ENCODE results near the gene VAX1.
"Not testable (repeated sequence)": the region's sequence is repeated elsewhere in the genome, so short reads cannot be mapped to it uniquely, and the experiment has no call there.

VAX1 gene, protein sequence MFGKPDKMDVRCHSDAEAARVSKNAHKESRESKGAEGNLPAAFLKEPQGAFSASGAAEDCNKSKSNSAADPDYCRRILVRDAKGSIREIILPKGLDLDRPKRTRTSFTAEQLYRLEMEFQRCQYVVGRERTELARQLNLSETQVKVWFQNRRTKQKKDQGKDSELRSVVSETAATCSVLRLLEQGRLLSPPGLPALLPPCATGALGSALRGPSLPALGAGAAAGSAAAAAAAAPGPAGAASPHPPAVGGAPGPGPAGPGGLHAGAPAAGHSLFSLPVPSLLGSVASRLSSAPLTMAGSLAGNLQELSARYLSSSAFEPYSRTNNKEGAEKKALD

GRCh38 chr10:117137911-117138642 is at the start of gene VAX1:
TSS of gene VAX1 (minus strand) at chr10:117138270. CDS start at chr10:117138056, 214 bp downstream.
- DNase-seq = no peak

DNA sequence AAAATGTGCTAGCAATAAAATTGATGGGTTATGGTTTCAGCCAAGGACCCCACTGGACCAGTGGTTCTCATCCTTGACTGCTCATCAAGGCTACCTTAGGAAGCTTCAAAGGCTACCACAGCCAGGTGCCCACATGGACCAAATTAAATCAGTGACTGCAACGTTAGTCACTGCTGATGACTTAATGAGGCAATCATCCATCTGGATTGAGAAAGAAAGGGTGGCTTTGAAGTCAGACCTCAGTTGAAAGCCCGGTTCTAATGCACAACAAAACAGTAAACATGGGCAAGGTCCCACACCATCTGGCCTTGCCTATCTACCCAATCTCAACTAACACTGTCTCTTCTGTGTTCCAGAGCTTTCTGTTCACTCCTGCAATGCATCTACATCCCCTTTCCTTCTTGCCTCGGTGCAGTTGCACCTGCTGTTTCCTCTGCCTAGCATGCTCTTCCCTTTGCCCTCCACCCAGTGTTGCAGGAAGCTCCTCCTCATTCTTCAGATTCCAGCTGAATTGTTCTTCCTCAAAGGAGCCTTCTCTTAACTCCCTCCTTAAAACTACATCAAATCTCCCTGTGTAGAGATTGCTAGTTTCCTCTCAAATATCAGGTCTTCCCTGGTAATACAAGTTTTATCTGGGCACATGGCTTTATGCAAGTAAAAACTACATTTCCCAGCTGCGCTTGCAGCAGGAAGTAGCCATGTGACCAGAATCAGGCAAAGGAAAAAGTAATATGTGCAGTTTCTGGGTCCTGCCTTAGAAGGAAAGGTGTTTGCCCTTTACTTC is 49.0 kb upstream of the VAX1 start:
- DNase-seq = no peak

GRCh38 chr10:117185817-117186216 is 47.7 kb upstream of the VAX1 start:
- DNase-seq = not testable (repeated sequence)

- DNase-seq = no peak
Measured at GRCh38 chr10:117184821-117185220, 46.8 kb upstream of the VAX1 start.

DNA sequence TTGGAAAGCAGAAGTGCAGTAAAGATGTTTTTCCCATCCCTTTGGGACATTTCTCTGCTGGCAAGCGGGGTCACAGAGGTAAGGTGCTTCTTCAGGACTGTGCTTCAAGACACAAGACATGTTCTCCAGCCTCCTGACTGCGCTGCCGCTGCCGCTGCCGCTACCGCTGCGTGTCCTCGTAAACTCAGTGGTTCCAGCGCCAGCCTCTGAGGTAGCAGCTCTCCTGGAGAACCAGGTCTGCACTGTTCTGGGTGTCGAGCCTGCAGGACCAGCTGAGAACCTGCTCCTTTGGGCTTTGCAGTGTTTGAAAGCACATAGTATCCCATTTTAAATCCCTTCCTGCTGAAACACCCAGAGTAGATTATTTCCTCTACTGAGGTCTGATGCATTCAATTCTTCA is 46.2 kb upstream of the VAX1 start:
- DNase-seq = no peak

GRCh38 chr10:117178190-117178589 is 40.1 kb upstream of the VAX1 start:
- no peak for DNase-seq

DNA sequence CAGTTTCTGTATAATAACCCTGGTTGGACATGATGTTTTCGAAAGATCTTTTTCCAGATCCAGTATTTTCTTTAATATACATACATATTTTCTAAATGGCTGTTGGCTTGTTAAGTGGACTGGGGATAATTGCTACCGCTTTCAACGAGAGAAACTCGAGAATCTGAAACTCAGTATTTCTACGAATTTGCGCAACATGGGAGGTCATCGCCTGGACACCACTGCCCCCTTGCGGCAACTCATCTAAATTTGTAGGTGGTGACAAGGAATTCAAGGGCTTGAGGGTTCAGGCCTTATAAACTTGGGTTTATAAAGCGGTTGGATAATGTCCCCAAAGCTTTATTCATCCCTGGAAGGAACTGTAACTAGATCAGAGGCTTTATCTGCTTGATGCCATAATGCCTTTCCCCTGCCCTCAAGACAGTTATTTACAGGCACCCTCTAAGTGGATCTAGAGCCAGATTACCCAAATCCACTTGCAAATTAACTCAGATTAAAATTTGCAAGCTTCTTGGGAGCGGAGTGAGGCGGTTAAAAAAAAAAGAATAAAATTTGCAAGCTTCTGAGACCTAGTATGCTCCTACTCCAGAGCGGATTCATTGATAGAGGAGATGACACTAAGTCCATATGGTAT is 37.9 kb upstream of the VAX1 start:
- DNase-seq = peak; percentile 64

- peak; percentile 36 for DNase-seq
Measured at GRCh38 chr10:117175215-117175900, 37.3 kb upstream of the VAX1 start.

- DNase-seq = peak; percentile 78
Measured at GRCh38 chr10:117174439-117175214, 36.6 kb upstream of the VAX1 start.

DNA sequence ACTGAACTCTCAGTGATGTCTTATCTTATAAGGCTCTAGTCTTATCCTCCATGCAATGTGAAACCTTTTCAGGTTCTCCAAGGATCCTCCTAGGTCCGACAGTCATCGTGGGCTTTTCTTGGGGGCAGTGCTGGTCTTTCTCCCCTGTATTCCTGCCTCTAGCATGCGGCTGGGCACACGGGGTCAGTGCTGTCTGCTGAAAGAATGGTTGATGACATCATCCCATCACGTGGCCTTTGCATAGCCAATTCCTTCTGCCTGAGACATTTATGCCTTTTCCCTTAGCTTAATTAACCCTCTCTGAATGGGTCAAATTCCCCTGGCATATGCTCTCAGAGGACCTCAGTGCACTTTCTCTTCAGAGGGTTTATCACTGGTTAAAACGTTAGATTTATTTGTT is 32.2 kb upstream of the VAX1 start:
- no peak for DNase-seq

DNA sequence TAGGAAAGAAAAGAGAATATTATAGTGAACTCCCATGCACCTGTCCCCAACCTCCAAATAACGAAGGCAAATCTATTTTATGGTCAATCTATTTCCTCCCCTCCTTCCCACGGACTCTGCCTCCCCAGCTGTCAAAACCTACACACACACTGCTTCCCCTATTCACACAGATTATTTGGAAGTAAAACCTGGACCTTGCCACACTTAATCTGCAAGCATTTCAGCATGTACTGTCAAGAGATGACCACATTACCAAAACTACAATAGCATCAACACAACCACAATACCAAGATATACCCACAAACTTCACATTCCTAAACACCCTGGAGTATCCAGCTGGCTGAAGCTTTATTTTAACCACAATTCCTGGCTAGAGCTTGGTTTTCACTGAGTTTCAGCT is 31.4 kb upstream of the VAX1 start:
- DNase-seq = no peak

GRCh38 chr10:117168729-117169128 is 30.7 kb upstream of the VAX1 start:
- no peak for DNase-seq

- DNase-seq = peak; percentile 45
Measured at GRCh38 chr10:117167789-117168674, 30.0 kb upstream of the VAX1 start.

GRCh38 chr10:117167346-117167788 is 29.3 kb upstream of the VAX1 start:
- DNase-seq = no peak

DNA sequence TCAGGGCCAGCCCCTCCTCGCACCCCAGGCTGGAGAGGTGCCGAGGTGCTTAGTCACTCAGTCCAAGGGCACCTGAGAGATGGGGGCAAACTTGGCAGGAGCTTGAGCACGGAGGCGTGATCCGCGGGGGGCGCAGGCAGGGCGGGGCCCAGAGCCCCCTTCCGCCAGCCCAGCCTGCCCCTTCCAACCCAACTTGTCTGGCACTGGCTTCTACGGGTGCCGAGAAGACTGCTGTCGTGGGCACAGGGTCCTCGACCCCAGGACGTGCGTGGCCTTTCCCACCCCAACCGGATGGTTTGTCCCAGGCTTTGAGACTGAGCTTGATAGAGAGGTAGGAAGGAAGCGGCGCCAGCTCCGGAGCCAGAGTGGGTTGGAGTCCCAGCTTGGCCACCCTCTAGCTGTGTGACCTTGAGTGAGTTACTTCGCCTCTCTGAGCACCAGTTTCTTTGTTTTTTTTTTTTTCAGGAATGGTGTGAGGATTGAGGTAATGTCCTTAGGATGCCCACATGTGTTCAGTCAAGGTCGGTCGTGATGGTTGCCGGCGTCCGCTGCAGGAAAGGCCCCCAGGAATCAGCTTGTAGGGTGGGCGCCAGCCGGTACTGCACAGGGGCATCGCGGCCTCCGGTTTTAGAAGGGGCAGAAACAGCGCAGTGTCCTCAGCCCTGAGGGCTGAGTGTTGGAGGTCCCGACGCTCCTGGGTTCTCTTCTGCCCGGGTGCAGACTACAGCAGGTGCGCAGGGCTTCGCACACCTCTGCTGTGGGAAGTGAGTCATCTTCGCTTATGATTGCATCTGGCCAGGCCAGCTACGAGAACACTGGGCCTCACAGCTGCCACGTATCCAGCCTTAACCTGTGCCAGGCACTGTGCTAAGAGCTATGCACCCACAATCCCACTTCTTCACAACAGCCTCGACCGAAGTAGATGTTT is 28.6 kb upstream of the VAX1 start:
- DNase-seq = no peak

DNA sequence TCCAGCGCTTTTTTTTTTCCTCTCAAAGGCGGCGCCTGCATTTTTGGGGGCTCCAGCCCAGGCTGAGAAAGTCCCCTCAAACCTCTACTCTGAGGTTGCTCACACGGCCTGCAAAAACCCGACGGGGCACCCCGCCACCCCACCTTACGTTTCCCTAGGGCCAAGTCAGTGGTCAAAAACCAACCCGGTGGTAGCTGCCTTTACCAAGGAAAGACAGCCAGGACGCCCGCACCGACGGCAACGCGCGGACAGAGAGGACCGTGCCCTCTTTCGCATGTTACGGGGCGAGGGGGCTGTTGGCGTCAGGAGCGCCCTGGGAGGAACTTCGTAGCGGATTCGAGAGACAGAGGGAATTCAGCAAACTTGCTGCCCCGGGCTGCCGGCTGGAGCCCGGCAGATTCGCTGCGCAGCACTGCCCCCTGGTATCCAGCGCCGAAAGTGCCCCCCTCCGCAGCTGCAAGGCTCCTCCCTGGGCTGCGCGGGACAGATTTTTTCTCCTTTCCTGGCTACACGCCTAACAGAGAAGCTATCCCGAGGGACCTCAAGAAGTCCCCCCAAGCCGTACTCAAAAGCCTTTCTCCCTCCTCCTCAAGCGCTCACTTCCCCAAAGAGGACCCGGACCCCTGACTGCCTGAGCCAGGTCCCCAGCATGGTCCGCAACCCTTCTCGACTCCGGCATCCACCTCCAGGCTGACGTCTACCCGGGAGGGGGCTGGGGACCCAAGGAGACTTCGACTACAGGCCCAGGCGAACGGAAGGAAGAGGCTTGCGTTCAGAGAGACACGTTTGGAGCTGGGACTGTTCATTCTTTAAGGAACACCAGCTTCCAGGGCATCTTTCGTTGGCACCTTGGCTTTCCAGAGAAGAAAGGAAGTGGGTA is 27.7 kb upstream of the VAX1 start:
- DNase-seq = no peak

DNA sequence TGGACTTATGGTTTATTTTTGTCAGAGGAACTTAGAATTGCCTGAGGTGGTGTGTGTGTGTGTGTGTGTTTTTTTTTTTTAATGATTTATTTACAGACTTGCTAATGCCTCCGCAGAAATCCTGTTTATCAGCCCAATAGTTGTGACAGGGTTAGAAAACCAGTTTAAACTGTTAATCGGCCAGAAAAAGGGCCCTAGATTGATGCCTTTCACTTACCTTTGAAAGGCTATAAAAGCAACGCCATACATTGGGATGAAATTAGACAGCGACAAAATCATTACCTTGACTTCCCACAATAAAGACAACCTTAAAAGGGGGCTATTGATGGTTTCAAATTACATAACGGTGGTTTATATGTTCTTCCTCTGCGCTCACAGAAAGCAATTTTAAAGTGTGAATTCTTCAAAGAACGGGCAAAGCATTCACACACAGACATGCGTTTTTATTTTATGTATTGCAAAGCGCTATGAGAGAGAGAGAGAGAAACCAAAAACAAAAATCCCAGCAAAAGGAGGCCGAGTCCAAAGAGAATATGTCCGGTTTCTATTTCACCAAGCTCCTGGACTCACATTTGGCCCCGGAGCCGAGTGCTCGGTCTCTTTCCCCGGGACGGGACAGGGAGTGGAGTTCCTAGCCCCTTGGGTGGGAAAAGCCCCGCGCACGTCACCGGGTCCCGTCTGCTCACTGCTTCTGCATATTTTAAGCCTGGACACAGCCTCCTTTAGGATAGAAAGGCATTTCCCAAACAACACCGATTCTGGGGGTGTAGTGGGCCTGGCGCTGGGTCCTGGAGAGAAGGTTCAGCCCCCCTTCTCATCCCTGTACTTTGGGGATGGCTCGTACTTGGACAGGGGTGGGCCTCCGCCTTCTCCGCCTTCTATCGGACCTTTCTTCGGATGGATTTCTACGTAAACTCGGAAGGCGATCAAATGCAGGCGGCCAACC is 26.8 kb upstream of the VAX1 start:
- DNase-seq = no peak
